Testis (tissue), 3 donors: ENCODE measurements around the gene C1orf21. TPM values are rescaled to one million over a fixed set of nuclear protein-coding genes. Genes with fewer than 3 reads are reported as not detected.
A peak's percentile ranks its signal among the peaks of the same experiment; 100 is the strongest.

Source experiments
- DNase-seq: peaks from one replicate; pipeline ENCODE4 v3.0.0-alpha.2; 2019
- H3K27ac ChIP-seq, 2 donors: fragments of 200-600 bp; sonication (generic); one replicate each; pipeline ENCODE4 v1.5.1; 2019
- H3K27me3 ChIP-seq: fragments of 200-600 bp; sonication (generic); one replicate; pipeline ENCODE4 v1.5.1; 2019
- H3K36me3 ChIP-seq: fragments of 200-600 bp; sonication (generic); one replicate; pipeline ENCODE4 v1.5.1; 2017; ENCODE audit warnings: low read depth; ENCODE audit errors: missing control alignments
- H3K4me1 ChIP-seq: fragments of 200-600 bp; sonication (generic); one replicate; pipeline ENCODE4 v1.5.1; 2019
- H3K4me3 ChIP-seq, 2 donors: fragments of 200-600 bp; sonication (generic); one replicate each; pipeline ENCODE4 v1.5.1; 2017 to 2019
- H3K9me3 ChIP-seq: fragments of 200-600 bp; sonication (generic); one replicate; pipeline ENCODE4 v1.5.1; 2017
- CTCF ChIP-seq, 3 experiments: fragments of 450-650 bp in 2 of 3; fragments of 200-600 bp in 1 of 3; sonication (generic) in 1 of 3; IDR thresholded peaks; one replicate each; pipeline ENCODE4 v1.5.1; 2016 to 2019; ENCODE audit warnings: antibody characterized with exemption in 3 of 3, mild to moderate bottlenecking in 2 of 3, moderate library complexity in 1 of 3
- POLR2A ChIP-seq: fragments of 450-650 bp; IDR thresholded peaks from one replicate; pipeline ENCODE4 v1.6.1; 2017; ENCODE audit warnings: antibody characterized with exemption, mild to moderate bottlenecking, moderate library complexity
- WGBS, 2 donors: methylation state at CpG; one replicate each; pipeline ENCODE4 v1.1.5; 2018; 5-methylcytosine and 5-hydroxymethylcytosine counted together
- intact Hi-C: fragments of 100-400 bp; cut with DNase I; formaldehyde crosslinking; loops from one replicate; pipeline ENCODE4 v1.15.1; 2023; ENCODE audit warnings: low total_unique reads
- polyA plus RNA-seq: library from polyadenylated mRNA; stranded (reverse); fragments of 350-450 nt; fragmentation: Illumina TruSeq; extraction: RNeasy Lipid Tissue Mini Kit (QIAGEN cat#74804); gene quantifications from one replicate; pipeline ENCODE4 v1.2.3, GENCODE V29; 2014; ENCODE audit warnings: low read depth, low replicate concordance; ENCODE audit not compliant: insufficient read depth
- total RNA-seq, 2 donors: library from RNA; depleted of rRNA; stranded (reverse); fragments of >200 nt; gene quantifications; one replicate each; pipeline ENCODE4 v1.2.3, GENCODE V29; 2016

C1orf21 gene
- total and polyA plus RNA-seq, 3 donors from 2014 or later = 13.9 to 17.2 (median 16.0) TPM

- Histone ChIP-seq H3K36me3 (no peaks in the 10 kb centered on the region), H3K4me1 (peaks cover 5% of the 10 kb centered on the region), H3K27ac (peak overlapping the region; percentile 42 to 50), H3K4me3 (no peak overlapping the region), H3K9me3 (no peaks in the 10 kb centered on the region), H3K27me3 (no peaks in the 10 kb centered on the region)
- peak; percentile 76 for DNase-seq
- intact Hi-C loops = no loop called here
- no peak for TF ChIP-seq POLR2A
- TF ChIP-seq CTCF (IDR thresholded peaks at IDR 0.05) = peak; percentile 30 to 41 (median 31)
- 66 to 71% methylated on average over 7 of the region's 7 CpGs for WGBS, 2 donors
Measured at GRCh38 chr1:184465489-184466146, 78.8 kb downstream of the C1orf21 start.

GRCh38 chr1:184467295-184467694, 80.5 kb downstream of the C1orf21 start:
- H3K27ac ChIP-seq = no peak overlapping the region
- no peaks in the 10 kb centered on the region for H3K36me3 ChIP-seq
- H3K4me1 ChIP-seq = peaks cover 11% of the 10 kb centered on the region
- no peaks in the 10 kb centered on the region for H3K9me3 ChIP-seq
- no peak overlapping the region for H3K4me3 ChIP-seq
- intact Hi-C loops = no loop called here
- DNase-seq = no peak
- TF ChIP-seq CTCF (IDR thresholded peaks at IDR 0.05) (no peak), POLR2A (no peak)
- no peaks in the 10 kb centered on the region for H3K27me3 ChIP-seq

- 67 to 87% methylated on average over 1 of the region's 1 CpG for WGBS, 2 donors
- TF ChIP-seq CTCF (IDR thresholded peaks at IDR 0.05) (no peak), POLR2A (no peak)
- no peak overlapping the region for H3K4me3 ChIP-seq
- H3K36me3 ChIP-seq = no peaks in the 10 kb centered on the region
- H3K4me1 ChIP-seq = peaks cover 18% of the 10 kb centered on the region
- no peak for DNase-seq
- intact Hi-C loops = no loop called here
- no peaks in the 10 kb centered on the region for H3K27me3 ChIP-seq
- H3K27ac ChIP-seq = no peak overlapping the region
- H3K9me3 ChIP-seq = no peaks in the 10 kb centered on the region
Measured at GRCh38 chr1:184469396-184469795, 82.6 kb downstream of the C1orf21 start.

- peak overlapping the region; percentile 18 to 55 for H3K27ac ChIP-seq
- no peaks in the 10 kb centered on the region for H3K9me3 ChIP-seq
- DNase-seq = no peak
- H3K4me3 ChIP-seq = no peak overlapping the region
- intact Hi-C loops = no loop called here
- H3K4me1 ChIP-seq = peaks cover 13% of the 10 kb centered on the region
- WGBS, 2 donors = 67 to 77% methylated on average over 5 of the region's 5 CpGs
- H3K27me3 ChIP-seq = no peaks in the 10 kb centered on the region
- no peaks in the 10 kb centered on the region for H3K36me3 ChIP-seq
- TF ChIP-seq POLR2A = no peak
- TF ChIP-seq CTCF (IDR thresholded peaks at IDR 0.05) = no peak
Measured at GRCh38 chr1:184471686-184472085, 84.9 kb downstream of the C1orf21 start.

GRCh38 chr1:184472136-184472535, 85.3 kb downstream of the C1orf21 start:
- peak overlapping the region; percentile 18 to 55 for H3K27ac ChIP-seq
- 24 to 53% methylated on average over 2 of the region's 2 CpGs for WGBS, 2 donors

More at GRCh38 chr1:184472136-184472535, 85.3 kb downstream of the C1orf21 start:
- H3K4me1 ChIP-seq = peaks cover 13% of the 10 kb centered on the region
- intact Hi-C loops = no loop called here
- H3K4me3 ChIP-seq = no peak overlapping the region
- H3K27me3 ChIP-seq = no peaks in the 10 kb centered on the region
- peak; percentile 36 for DNase-seq
- no peak for TF ChIP-seq CTCF (IDR thresholded peaks at IDR 0.05)
- TF ChIP-seq POLR2A = no peak
- H3K36me3 ChIP-seq = no peaks in the 10 kb centered on the region
- H3K9me3 ChIP-seq = no peaks in the 10 kb centered on the region
